Astrocyte (in vitro differentiated cells and primary cell): Measurements from ENCODE around the gene SIRT5.

Experiments used
- EZH2 ChIP-seq: IDR thresholded peaks from 2 replicates; pipeline ENCODE4 v1.6.1; 2012; ENCODE audit warnings: mild to moderate bottlenecking, low read length, inconsistent platforms; ENCODE audit not compliant: insufficient read depth
- TF ChIP-seq, protein P1 (sequence below): IDR thresholded peaks from 2 replicates; pipeline ENCODE4 v1.5.1; 2011; ENCODE audit warnings: low read depth, mild to moderate bottlenecking, inconsistent platforms, low read length, moderate library complexity; ENCODE audit not compliant: insufficient read depth

DNA sequence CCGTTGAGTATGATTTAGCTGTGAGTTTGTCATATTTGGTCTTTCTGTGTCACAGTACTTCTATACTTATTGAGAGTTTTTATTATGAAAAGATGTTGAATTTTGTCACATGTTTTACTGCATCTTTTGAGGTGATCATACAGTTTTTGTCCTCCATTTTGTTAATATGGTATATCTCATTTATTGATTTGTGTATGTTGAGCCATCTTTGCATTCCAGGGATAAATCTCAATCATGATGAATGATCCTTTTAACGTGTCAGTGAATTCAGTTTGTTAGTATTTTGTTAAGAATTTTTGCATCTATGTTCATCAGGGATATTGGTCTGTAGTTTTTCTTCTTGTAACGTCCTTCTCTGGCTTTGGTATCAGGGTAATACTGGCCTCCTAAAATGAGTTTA, 3.5 kb downstream of the SIRT5 start:
- TF ChIP-seq, protein P1, sequence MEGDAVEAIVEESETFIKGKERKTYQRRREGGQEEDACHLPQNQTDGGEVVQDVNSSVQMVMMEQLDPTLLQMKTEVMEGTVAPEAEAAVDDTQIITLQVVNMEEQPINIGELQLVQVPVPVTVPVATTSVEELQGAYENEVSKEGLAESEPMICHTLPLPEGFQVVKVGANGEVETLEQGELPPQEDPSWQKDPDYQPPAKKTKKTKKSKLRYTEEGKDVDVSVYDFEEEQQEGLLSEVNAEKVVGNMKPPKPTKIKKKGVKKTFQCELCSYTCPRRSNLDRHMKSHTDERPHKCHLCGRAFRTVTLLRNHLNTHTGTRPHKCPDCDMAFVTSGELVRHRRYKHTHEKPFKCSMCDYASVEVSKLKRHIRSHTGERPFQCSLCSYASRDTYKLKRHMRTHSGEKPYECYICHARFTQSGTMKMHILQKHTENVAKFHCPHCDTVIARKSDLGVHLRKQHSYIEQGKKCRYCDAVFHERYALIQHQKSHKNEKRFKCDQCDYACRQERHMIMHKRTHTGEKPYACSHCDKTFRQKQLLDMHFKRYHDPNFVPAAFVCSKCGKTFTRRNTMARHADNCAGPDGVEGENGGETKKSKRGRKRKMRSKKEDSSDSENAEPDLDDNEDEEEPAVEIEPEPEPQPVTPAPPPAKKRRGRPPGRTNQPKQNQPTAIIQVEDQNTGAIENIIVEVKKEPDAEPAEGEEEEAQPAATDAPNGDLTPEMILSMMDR, result no peak
- no peak for TF ChIP-seq EZH2
